Sigmoid colon (tissue), 7 donors: ENCODE results near the gene CARTPT. TPM values are rescaled to one million over a fixed set of nuclear protein-coding genes. Genes with fewer than 3 reads are reported as not detected.

Experiments used
- DNase-seq: peaks from one replicate; pipeline ENCODE4 v3.0.0-alpha.2; 2019
- H3K27ac ChIP-seq, 4 donors: fragments of 200-600 bp; sonication (generic); one replicate each; pipeline ENCODE4 v1.5.1; 2016 to 2019; ENCODE audit warnings: mild to moderate bottlenecking in 1 of 4
- H3K27me3 ChIP-seq, 3 donors: fragments of 200-600 bp; sonication (generic); one replicate each; pipeline ENCODE4 v1.5.1; 2019; ENCODE audit warnings: mild to moderate bottlenecking in 1 of 3
- H3K36me3 ChIP-seq, 4 donors: fragments of 200-600 bp; sonication (generic); one replicate each; pipeline ENCODE4 v1.5.1; 2016 to 2019
- H3K4me1 ChIP-seq, 4 donors: fragments of 200-600 bp; sonication (generic); one replicate each; pipeline ENCODE4 v1.5.1; 2017 to 2019
- H3K4me3 ChIP-seq, 4 donors: fragments of 200-600 bp; sonication (generic); one replicate each; pipeline ENCODE4 v1.5.1; 2017 to 2019; ENCODE audit warnings: mild to moderate bottlenecking in 2 of 4, moderate library complexity in 1 of 4
- H3K9me3 ChIP-seq, 4 donors: fragments of 200-600 bp in 3 of 4; sonication (generic) in 3 of 4; one replicate each; pipeline versions ENCODE4 v1.5.1 to v1.6.1; 2013 to 2019
- EP300 ChIP-seq, 4 donors: sonication (generic); formaldehyde crosslinking; IDR thresholded peaks; one replicate each; pipeline ENCODE4 v1.6.1; 2017; ENCODE audit warnings: antibody characterized with exemption in 4 of 4
- POLR2A ChIP-seq, 2 donors: fragments of 450-650 bp; IDR thresholded peaks; one replicate each; pipeline ENCODE4 v1.6.1; 2016; ENCODE audit warnings: antibody characterized with exemption in 2 of 2, mild to moderate bottlenecking in 2 of 2, moderate library complexity in 2 of 2
- POLR2AphosphoS5 ChIP-seq, 4 donors: sonication (generic); formaldehyde crosslinking; IDR thresholded peaks; one replicate each; pipeline ENCODE4 v1.6.1; 2017; ENCODE audit warnings: antibody characterized with exemption in 4 of 4
- WGBS, 2 donors: extraction: QIAGEN DNeasy Blood & Tissue Kit; methylation state at CpG; one replicate each; pipeline ENCODE4 v1.1.7; 2013; 5-methylcytosine and 5-hydroxymethylcytosine counted together
- intact Hi-C: fragments of 100-400 bp; cut with DNase I; formaldehyde crosslinking; loops from one replicate; pipeline ENCODE4 v1.15.1; 2023
- polyA plus RNA-seq, 3 donors: library from polyadenylated mRNA; stranded (reverse); fragments of 200-250 nt; gene quantifications; one replicate each; pipeline ENCODE4 v1.2.3, GENCODE V29; 2013
- total RNA-seq, 4 donors: library from RNA; depleted of rRNA; stranded (reverse); fragments of >200 nt; gene quantifications; one replicate each; pipeline ENCODE4 v1.1.0, GENCODE V29; 2016
- TF ChIP-seq, protein P1 (sequence below), 4 experiments: fragments of 450-650 bp in 3 of 4; fragments of 200-600 bp in 1 of 4; IDR thresholded peaks; one replicate each; pipeline ENCODE4 v1.5.1; 2016 to 2019; ENCODE audit warnings: antibody characterized with exemption in 4 of 4, mild to moderate bottlenecking in 3 of 4, moderate library complexity in 2 of 4
- donor health status: healthy with polysubstance abuse.
- donor health status: Bipolar disorder and iron deficiency.
- donor health status: healthy.

The CARTPT gene
- total and polyA plus RNA-seq, 7 donors, result 4.4 to 39.8 (median 16.3) TPM; not detected in 2

DNA sequence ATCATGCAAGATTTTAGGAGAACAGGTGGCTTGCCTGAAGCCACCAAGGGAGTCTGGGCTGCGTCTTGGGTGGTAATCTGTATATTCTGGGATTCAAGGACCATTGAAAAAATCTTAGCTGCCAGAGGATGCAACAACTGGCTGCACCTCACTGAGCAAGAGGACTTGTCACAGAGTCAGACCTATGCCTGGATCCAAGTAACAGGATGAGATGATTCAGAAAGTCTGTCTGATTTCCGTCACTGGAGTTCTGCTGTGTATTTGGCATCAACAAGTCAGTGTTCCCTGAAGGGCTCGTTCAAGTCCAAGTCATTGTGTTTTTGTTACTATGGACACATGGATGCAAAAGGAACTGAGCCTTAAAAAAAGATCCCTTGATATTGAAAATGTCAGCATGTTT, 37.8 kb upstream of the CARTPT start:
- 73 to 86% methylated on average over 3 of the region's 3 CpGs for WGBS, 2 donors
- intact Hi-C loops, result no loop called here
- peaks cover 0 to 4% (median 0%) of the 10 kb centered on the region in 4 donors for H3K9me3 ChIP-seq
- no peak overlapping the region for H3K27ac ChIP-seq
- TF ChIP-seq POLR2AphosphoS5 (IDR thresholded peaks at IDR 0.05) (no peak), EP300 (IDR thresholded peaks at IDR 0.05) (no peak), POLR2A (IDR thresholded peaks at IDR 0.05) (no peak)
- TF ChIP-seq, protein P1, sequence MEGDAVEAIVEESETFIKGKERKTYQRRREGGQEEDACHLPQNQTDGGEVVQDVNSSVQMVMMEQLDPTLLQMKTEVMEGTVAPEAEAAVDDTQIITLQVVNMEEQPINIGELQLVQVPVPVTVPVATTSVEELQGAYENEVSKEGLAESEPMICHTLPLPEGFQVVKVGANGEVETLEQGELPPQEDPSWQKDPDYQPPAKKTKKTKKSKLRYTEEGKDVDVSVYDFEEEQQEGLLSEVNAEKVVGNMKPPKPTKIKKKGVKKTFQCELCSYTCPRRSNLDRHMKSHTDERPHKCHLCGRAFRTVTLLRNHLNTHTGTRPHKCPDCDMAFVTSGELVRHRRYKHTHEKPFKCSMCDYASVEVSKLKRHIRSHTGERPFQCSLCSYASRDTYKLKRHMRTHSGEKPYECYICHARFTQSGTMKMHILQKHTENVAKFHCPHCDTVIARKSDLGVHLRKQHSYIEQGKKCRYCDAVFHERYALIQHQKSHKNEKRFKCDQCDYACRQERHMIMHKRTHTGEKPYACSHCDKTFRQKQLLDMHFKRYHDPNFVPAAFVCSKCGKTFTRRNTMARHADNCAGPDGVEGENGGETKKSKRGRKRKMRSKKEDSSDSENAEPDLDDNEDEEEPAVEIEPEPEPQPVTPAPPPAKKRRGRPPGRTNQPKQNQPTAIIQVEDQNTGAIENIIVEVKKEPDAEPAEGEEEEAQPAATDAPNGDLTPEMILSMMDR (IDR thresholded peaks at IDR 0.05), result no peak
- H3K4me1 ChIP-seq, result no peaks in the 10 kb centered on the region
- H3K36me3 ChIP-seq, result no peaks in the 10 kb centered on the region
- no peak for DNase-seq
- H3K27me3 ChIP-seq, result no peaks in the 10 kb centered on the region
- no peak overlapping the region for H3K4me3 ChIP-seq

DNA sequence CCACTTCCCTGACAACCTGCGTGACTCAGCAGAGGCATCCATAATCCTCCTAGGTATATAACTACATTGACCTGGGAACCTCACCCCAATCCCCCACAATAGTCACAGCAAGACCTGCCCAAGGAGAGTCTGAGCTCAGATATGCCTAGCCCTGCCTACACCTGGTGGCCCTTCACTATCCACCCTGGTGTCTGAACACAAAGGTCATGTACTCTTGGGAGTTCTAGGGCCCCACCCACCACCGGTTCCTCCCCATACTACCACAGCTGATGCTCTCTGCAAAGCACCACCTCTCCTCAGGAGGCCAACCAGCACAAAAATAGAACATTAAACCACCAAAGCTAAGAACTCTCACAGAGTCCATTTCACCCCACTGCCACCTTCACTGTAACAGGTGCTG, 34.8 kb upstream of the CARTPT start:
- no peaks in the 10 kb centered on the region for H3K4me1 ChIP-seq
- H3K36me3 ChIP-seq, result no peaks in the 10 kb centered on the region
- H3K4me3 ChIP-seq, result no peak overlapping the region
- TF ChIP-seq, protein P1 (IDR thresholded peaks at IDR 0.05), result no peak
- no peak for TF ChIP-seq POLR2A (IDR thresholded peaks at IDR 0.05)
- TF ChIP-seq POLR2AphosphoS5 (IDR thresholded peaks at IDR 0.05), result no peak
- TF ChIP-seq EP300 (IDR thresholded peaks at IDR 0.05), result no peak
- H3K9me3 ChIP-seq, result peaks cover 0 to 4% (median 0%) of the 10 kb centered on the region in 4 donors
- intact Hi-C loops, result no loop called here
- no peak for DNase-seq
- no peak overlapping the region for H3K27ac ChIP-seq
- no peaks in the 10 kb centered on the region for H3K27me3 ChIP-seq
- WGBS, 2 donors, result 66 to 78% methylated on average over 2 of the region's 2 CpGs

DNA sequence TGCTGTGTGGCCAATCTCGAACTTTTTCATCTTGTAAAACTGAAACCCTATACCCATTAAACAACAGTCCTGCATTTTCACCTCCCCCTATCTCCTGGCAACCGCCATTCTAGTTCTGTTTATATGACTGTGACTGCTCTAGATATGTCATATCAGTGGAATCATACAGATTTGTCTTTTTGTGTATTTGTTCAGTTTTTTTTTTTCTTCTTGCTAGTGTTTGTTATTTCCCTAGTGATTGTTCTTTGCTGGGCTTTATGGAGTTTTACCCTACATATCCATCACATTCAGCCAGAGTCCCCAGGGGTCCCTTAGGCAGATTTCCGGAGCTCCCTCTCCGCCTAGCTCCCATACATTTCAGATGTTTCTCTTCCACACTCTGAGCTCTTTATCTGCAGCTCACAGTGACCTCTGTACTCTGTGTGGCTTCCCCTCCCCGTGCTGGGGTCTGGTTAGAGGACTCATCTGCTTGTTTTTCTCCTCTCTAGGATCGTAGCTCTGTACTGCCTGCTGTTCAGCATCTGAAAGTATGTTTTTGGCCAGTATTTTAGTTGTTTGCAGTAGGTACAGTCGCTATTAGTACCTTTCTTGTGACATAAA, 25.1 kb upstream of the CARTPT start:
- Histone ChIP-seq H3K36me3 (no peaks in the 10 kb centered on the region), H3K4me3 (no peak overlapping the region), H3K27me3 (peaks cover 0 to 3% (median 0%) of the 10 kb centered on the region in 3 donors), H3K27ac (no peak overlapping the region), H3K4me1 (no peaks in the 10 kb centered on the region), H3K9me3 (no peaks in the 10 kb centered on the region)
- intact Hi-C loops, result no loop called here
- no peak for DNase-seq
- 18 to 33% methylated on average over 7 of the region's 7 CpGs for WGBS, 2 donors
- TF ChIP-seq POLR2A (IDR thresholded peaks at IDR 0.05) (no peak), EP300 (IDR thresholded peaks at IDR 0.05) (no peak), POLR2AphosphoS5 (IDR thresholded peaks at IDR 0.05) (no peak)
- TF ChIP-seq, protein P1 (IDR thresholded peaks at IDR 0.05), result no peak

DNA sequence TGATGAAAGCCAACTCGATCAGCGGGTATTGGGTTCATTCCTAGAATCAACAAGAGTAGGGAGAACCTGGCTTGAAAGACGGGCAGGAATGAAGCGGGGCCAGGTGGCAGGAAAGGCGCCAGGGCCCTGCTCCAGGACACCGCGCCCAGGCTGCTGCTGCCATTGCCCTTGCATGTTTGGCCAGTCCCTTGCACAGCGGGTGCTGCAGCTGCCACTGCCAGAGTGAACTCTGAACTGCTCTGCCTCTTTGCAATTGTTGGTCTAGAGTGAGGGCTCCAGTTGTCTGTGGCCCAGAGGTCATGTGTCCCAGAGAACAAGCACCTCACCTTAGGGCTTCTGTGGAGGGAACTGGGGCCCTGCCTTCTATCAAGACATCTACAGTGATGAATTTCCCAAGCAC, 24.0 kb upstream of the CARTPT start:
- Histone ChIP-seq H3K4me3 (no peak overlapping the region), H3K27me3 (peaks cover 0 to 3% (median 0%) of the 10 kb centered on the region in 3 donors), H3K27ac (no peak overlapping the region), H3K4me1 (no peaks in the 10 kb centered on the region), H3K9me3 (no peaks in the 10 kb centered on the region), H3K36me3 (no peaks in the 10 kb centered on the region)
- TF ChIP-seq POLR2A (IDR thresholded peaks at IDR 0.05) (no peak), POLR2AphosphoS5 (IDR thresholded peaks at IDR 0.05) (no peak), EP300 (IDR thresholded peaks at IDR 0.05) (no peak)
- TF ChIP-seq, protein P1 (IDR thresholded peaks at IDR 0.05), result no peak
- 85 to 93% methylated on average over 8 of the region's 8 CpGs for WGBS, 2 donors
- intact Hi-C loops, result no loop called here
- no peak for DNase-seq

DNA sequence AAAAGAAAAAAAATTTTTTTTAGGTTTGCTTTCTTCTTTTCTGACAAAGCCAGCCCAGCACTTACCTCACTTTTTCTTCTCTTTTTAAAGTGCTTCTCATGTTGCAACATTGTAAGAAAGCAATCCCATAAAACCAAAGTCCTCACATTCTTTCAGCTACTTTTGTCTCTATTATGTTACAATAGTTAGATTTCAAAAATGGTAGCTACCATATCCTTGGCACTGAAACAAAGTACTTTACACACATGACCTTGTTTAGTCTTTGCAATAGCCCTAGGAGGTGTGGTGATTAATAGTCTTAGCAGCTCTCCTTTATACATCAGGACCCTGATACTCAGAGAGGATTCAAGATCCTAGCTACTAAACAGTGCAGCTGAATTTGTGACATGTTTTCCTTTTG, 23.5 kb upstream of the CARTPT start:
- TF ChIP-seq EP300 (IDR thresholded peaks at IDR 0.05), result no peak
- TF ChIP-seq POLR2AphosphoS5 (IDR thresholded peaks at IDR 0.05), result no peak
- TF ChIP-seq, protein P1 (IDR thresholded peaks at IDR 0.05), result no peak
- no peak for TF ChIP-seq POLR2A (IDR thresholded peaks at IDR 0.05)
- H3K27ac ChIP-seq, result no peak overlapping the region
- H3K27me3 ChIP-seq, result peaks cover 0 to 3% (median 0%) of the 10 kb centered on the region in 3 donors
- H3K9me3 ChIP-seq, result no peaks in the 10 kb centered on the region
- H3K4me1 ChIP-seq, result no peaks in the 10 kb centered on the region
- no peak overlapping the region for H3K4me3 ChIP-seq
- intact Hi-C loops, result no loop called here
- DNase-seq, result no peak
- H3K36me3 ChIP-seq, result no peaks in the 10 kb centered on the region
